Tibial nerve (tissue), 4 donors: Measurements from ENCODE around the gene CTDSPL. TPM values are rescaled to one million over a fixed set of nuclear protein-coding genes. Genes with fewer than 3 reads are reported as not detected.
"Not testable (repeated sequence)": the region's sequence is repeated elsewhere in the genome, so short reads cannot be mapped to it uniquely, and the experiment has no call there.

Source experiments
- DNase-seq, 2 donors: peaks; one replicate each; pipeline ENCODE4 v3.0.0-alpha.2; 2019; ENCODE audit warnings: low spot score in 2 of 2
- H3K27ac ChIP-seq, 4 donors: fragments of 200-600 bp; sonication (generic) in 3 of 4; one replicate each; pipeline ENCODE4 v1.5.1; 2017 to 2019; ENCODE audit warnings: mild to moderate bottlenecking in 1 of 4
- H3K27me3 ChIP-seq, 2 donors: fragments of 200-600 bp; sonication (generic) in 1 of 2; one replicate each; pipeline versions ENCODE4 v1.5.1 to v1.6.0; 2017 to 2019
- H3K36me3 ChIP-seq, 3 donors: fragments of 200-600 bp; sonication (generic); one replicate each; pipeline ENCODE4 v1.5.1; 2018 to 2019
- H3K4me1 ChIP-seq, 4 donors: fragments of 200-600 bp; sonication (generic) in 3 of 4; one replicate each; pipeline ENCODE4 v1.5.1; 2017 to 2019
- H3K4me3 ChIP-seq, 4 donors: fragments of 200-600 bp; sonication (generic) in 3 of 4; one replicate each; pipeline ENCODE4 v1.5.1; 2017 to 2019; ENCODE audit warnings: mild to moderate bottlenecking in 1 of 4, moderate library complexity in 1 of 4
- H3K9me3 ChIP-seq, 4 donors: fragments of 200-600 bp; sonication (generic) in 3 of 4; one replicate each; pipeline ENCODE4 v1.5.1; 2017 to 2019
- EP300 ChIP-seq, 2 donors: sonication (generic); formaldehyde crosslinking; IDR thresholded peaks; one replicate each; pipeline ENCODE4 v1.6.1; 2017; ENCODE audit warnings: antibody characterized with exemption in 2 of 2, mild to moderate bottlenecking in 1 of 2
- POLR2A ChIP-seq, 2 donors: fragments of 450-650 bp; IDR thresholded peaks; one replicate each; pipeline ENCODE4 v1.6.1; 2017; ENCODE audit warnings: antibody characterized with exemption in 2 of 2, mild to moderate bottlenecking in 2 of 2, moderate library complexity in 2 of 2
- WGBS, 2 donors: methylation state at CpG; one replicate each; pipeline ENCODE4 v1.1.5; 2018; 5-methylcytosine and 5-hydroxymethylcytosine counted together
- small RNA-seq: library from RNA; depleted of rRNA; stranded (forward); fragments of <200 nt; gene quantifications from one replicate; pipeline ENCODE3, GENCODE V24; 2016
- total RNA-seq, 4 donors: library from RNA; depleted of rRNA; stranded (reverse); fragments of >200 nt; gene quantifications; one replicate each; pipeline ENCODE4 v1.1.0, GENCODE V29; 2016
- TF ChIP-seq, protein P1 (sequence below), 5 experiments: fragments of 200-600 bp in 3 of 5; fragments of 450-650 bp in 2 of 5; sonication (generic) in 3 of 5; IDR thresholded peaks; one replicate each; pipeline ENCODE4 v1.5.1; 2016 to 2019; ENCODE audit warnings: antibody characterized with exemption in 5 of 5, mild to moderate bottlenecking in 3 of 5, moderate library complexity in 2 of 5

The CTDSPL gene
- total RNA-seq, 4 donors from 2014 or later = 31.8 to 87.0 (median 49.0) TPM

GRCh38 chr3:38031022-38031994 lies 169.6 kb downstream of the CTDSPL start:
- TF ChIP-seq, protein P1, sequence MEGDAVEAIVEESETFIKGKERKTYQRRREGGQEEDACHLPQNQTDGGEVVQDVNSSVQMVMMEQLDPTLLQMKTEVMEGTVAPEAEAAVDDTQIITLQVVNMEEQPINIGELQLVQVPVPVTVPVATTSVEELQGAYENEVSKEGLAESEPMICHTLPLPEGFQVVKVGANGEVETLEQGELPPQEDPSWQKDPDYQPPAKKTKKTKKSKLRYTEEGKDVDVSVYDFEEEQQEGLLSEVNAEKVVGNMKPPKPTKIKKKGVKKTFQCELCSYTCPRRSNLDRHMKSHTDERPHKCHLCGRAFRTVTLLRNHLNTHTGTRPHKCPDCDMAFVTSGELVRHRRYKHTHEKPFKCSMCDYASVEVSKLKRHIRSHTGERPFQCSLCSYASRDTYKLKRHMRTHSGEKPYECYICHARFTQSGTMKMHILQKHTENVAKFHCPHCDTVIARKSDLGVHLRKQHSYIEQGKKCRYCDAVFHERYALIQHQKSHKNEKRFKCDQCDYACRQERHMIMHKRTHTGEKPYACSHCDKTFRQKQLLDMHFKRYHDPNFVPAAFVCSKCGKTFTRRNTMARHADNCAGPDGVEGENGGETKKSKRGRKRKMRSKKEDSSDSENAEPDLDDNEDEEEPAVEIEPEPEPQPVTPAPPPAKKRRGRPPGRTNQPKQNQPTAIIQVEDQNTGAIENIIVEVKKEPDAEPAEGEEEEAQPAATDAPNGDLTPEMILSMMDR (IDR thresholded peaks at IDR 0.05) = no peak
- no peak for TF ChIP-seq EP300 (IDR thresholded peaks at IDR 0.05)
- no peak for TF ChIP-seq POLR2A (IDR thresholded peaks at IDR 0.05)
- no peak overlapping the region for H3K4me3 ChIP-seq

GRCh38 chr3:38032328-38032865 lies 170.7 kb downstream of the CTDSPL start:
- Histone ChIP-seq H3K27me3 (no peaks in the 10 kb centered on the region), H3K36me3 (no peaks in the 10 kb centered on the region), H3K4me3 (no peak overlapping the region), H3K27ac (no peak overlapping the region), H3K9me3 (no peaks in the 10 kb centered on the region), H3K4me1 (peaks cover 0 to 42% (median 16%) of the 10 kb centered on the region in 4 donors)
- TF ChIP-seq POLR2A (IDR thresholded peaks at IDR 0.05) (no peak), EP300 (IDR thresholded peaks at IDR 0.05) (no peak)
- TF ChIP-seq, protein P1 (IDR thresholded peaks at IDR 0.05) = no peak
- WGBS, 2 donors = 100% methylated on average over 1 of the region's 1 CpG
- no peak for DNase-seq

More at GRCh38 chr3:38031022-38031994, 169.6 kb downstream of the CTDSPL start:
- Histone ChIP-seq H3K36me3 (no peaks in the 10 kb centered on the region), H3K4me1 (peaks cover 0 to 50% (median 17%) of the 10 kb centered on the region in 4 donors), H3K27me3 (no peaks in the 10 kb centered on the region), H3K27ac (peak overlapping the region; percentile 81 to 99 (median 95)), H3K9me3 (no peaks in the 10 kb centered on the region)
- no peak for DNase-seq
- WGBS, 2 donors = 43 to 50% methylated on average over 8 to 9 of the region's 9 CpGs

- H3K27ac ChIP-seq, H3K9me3 ChIP-seq, DNase-seq, H3K36me3 ChIP-seq, H3K4me3 ChIP-seq, H3K27me3 ChIP-seq: not testable (repeated sequence)
- peaks cover 0 to 30% (median 13%) of the 10 kb centered on the region in 4 donors for H3K4me1 ChIP-seq
- WGBS, 2 donors = 84 to 92% methylated on average over 7 of the region's 7 CpGs
Measured at GRCh38 chr3:38033586-38033985, 171.9 kb downstream of the CTDSPL start.

Small RNAs within 50 kb of the gene (small RNA-seq; reads per million reads assigned to genes)
- gene MIR26A1 (0.66 reads per million), gene RF00019 (not detected)

Other genes starting within 250 kb of the CTDSPL start
- 10 to 100 TPM; 13.6 to 16.5 (median 15.3) TPM for gene VILL, start 128.9 kb downstream of the CTDSPL start, total RNA-seq
- 10 to 100 TPM; 43.8 to 48.6 (median 48.0) TPM for gene PLCD1, start 167.8 kb downstream of the CTDSPL start, total RNA-seq
- gene DLEC1, start 177.3 kb downstream of the CTDSPL start, total RNA-seq = 10 to 100 TPM in 1 of 4 donors, 1 to 10 TPM in 3; 3.7 to 96.0 (median 7.1) TPM